Fibroblast of pulmonary artery (primary cell): ENCODE data around the gene CHRND.

ENCODE experiments used
- DNase-seq: peaks from one replicate; pipeline ENCODE4 v3.0.0-alpha.2; 2010; ENCODE audit warnings: low read depth
- H3K4me3 ChIP-seq: replicated peaks from 2 replicates; pipeline ENCODE4 v1.5.1; 2011; ENCODE audit warnings: low read depth, mild to moderate bottlenecking, control low read depth, low read length, moderate library complexity
- CTCF ChIP-seq: IDR thresholded peaks from 2 replicates; pipeline ENCODE4 v1.5.1; 2011; ENCODE audit warnings: mild to moderate bottlenecking, control low read depth, low read length, inconsistent platforms; ENCODE audit errors: missing control alignments

CHRND gene

GRCh38 chr2:232516551-232516950 is 9.4 kb upstream of the CHRND start:
- no peak for DNase-seq
- H3K4me3 ChIP-seq = no peak overlapping the region
- no peak for TF ChIP-seq CTCF

- DNase-seq = no peak
- H3K4me3 ChIP-seq = no peak overlapping the region
- TF ChIP-seq CTCF = no peak
These were observed 7.1 kb upstream of the CHRND start for GRCh38 chr2:232518844-232519243.

- H3K4me3 ChIP-seq = no peak within 1 kb of the TSS
- no peak for TF ChIP-seq CTCF
- DNase-seq = no peak
These were observed 6.2 kb upstream of the CHRND start, which contains the start of gene PRSS56 for GRCh38 chr2:232519581-232520438. PRSS56 (plus strand) TSS chr2:232520388; CDS start chr2:232520599, 211 bp downstream.

- no peak overlapping the region for H3K4me3 ChIP-seq
- no peak for TF ChIP-seq CTCF
- no peak for DNase-seq
These were observed 5.5 kb upstream of the CHRND start for GRCh38 chr2:232520489-232520888.

GRCh38 chr2:232521098-232521497 is 4.9 kb upstream of the CHRND start:
- no peak overlapping the region for H3K4me3 ChIP-seq
- TF ChIP-seq CTCF = no peak
- DNase-seq = no peak

GRCh38 chr2:232521959-232522622 is 3.9 kb upstream of the CHRND start:
- TF ChIP-seq CTCF = peak; percentile 18
- DNase-seq = peak; percentile 23
- H3K4me3 ChIP-seq = no peak overlapping the region
